Caco-2 (cell line): ENCODE results near the gene IFT74. TPM values are rescaled to one million over a fixed set of nuclear protein-coding genes. Genes with fewer than 3 reads are reported as not detected.

Experiments
- BruUV-seq: library from RNA; stranded (reverse); fragments of 400-500 nt; replicated peaks from 2 replicates; lab custom pipeline; 2021; lab: Mats Ljungman, UMichigan
- CTCF ChIA-PET: fragments of 300-600 bp; sonication (Branson Sonifier 250); formaldehyde crosslinking; loops from one replicate; lab custom pipeline; 2022; ENCODE audit warnings: antibody characterized with exemption; lab: Charles Lee
- POLR2A ChIA-PET: fragments of 300-600 bp; sonication (Branson Sonifier 250); formaldehyde crosslinking; loops from one replicate; lab custom pipeline; 2022; ENCODE audit warnings: antibody characterized with exemption; lab: Charles Lee
- DNase-seq, 2 experiments: peaks; one replicate each; pipeline versions ENCODE4 v3.0.0 to v3.0.0-alpha.2; 2020 to 2022
- H3K27me3 ChIP-seq: replicated peaks from 2 replicates; pipeline ENCODE4 v1.6.0; 2011; ENCODE audit warnings: low read length; ENCODE audit not compliant: control insufficient read depth, insufficient read depth
- H3K36me3 ChIP-seq: 2 replicates; pipeline ENCODE4 v1.5.1; 2011; ENCODE audit warnings: low read length; ENCODE audit not compliant: control insufficient read depth, insufficient read depth
- H3K4me1 ChIP-seq: fragments of 250-450 bp; sonication (Bioruptor Pico); 2 replicates; pipeline ENCODE4 v1.5.1; 2020; ENCODE audit warnings: mild to moderate bottlenecking
- H3K4me3 ChIP-seq: 2 replicates; pipeline ENCODE4 v1.5.1; 2011; ENCODE audit warnings: low read depth, mild to moderate bottlenecking, control low read depth, low read length
- H3K9me3 ChIP-seq: fragments of 250-450 bp; sonication (Bioruptor Pico); 2 replicates; pipeline ENCODE4 v1.5.1; 2020; ENCODE audit warnings: mild to moderate bottlenecking, moderate library complexity
- H3K27ac Mint-ChIP-seq: one replicate; pipeline ENCODE4 v1.8.0; 2022; ENCODE audit warnings: mixed read lengths; ENCODE audit not compliant: unreplicated experiment
- H3K27me3 Mint-ChIP-seq: one replicate; pipeline ENCODE4 v1.8.0; 2022; ENCODE audit warnings: mixed read lengths; ENCODE audit not compliant: insufficient read depth, unreplicated experiment
- H3K36me3 Mint-ChIP-seq: one replicate; pipeline ENCODE4 v1.8.0; 2022; ENCODE audit warnings: mild to moderate bottlenecking, mixed read lengths; ENCODE audit not compliant: insufficient read depth, unreplicated experiment
- H3K4me1 Mint-ChIP-seq: one replicate; pipeline ENCODE4 v1.8.0; 2022; ENCODE audit warnings: low read depth, mixed read lengths; ENCODE audit not compliant: unreplicated experiment
- H3K4me3 Mint-ChIP-seq: one replicate; pipeline ENCODE4 v1.8.0; 2022; ENCODE audit warnings: mild to moderate bottlenecking, moderate library complexity, mixed read lengths; ENCODE audit not compliant: unreplicated experiment
- H3K9me3 Mint-ChIP-seq: one replicate; pipeline ENCODE4 v1.8.0; 2022; ENCODE audit warnings: mixed read lengths; ENCODE audit not compliant: unreplicated experiment
- intact Hi-C: fragments of 100-400 bp; cut with micrococcal nuclease; formaldehyde crosslinking; loops from one replicate; pipeline ENCODE4 v1.10.0; 2022; ENCODE audit not compliant: unreplicated experiment
- total RNA-seq: library from RNA; stranded (reverse); gene quantifications from 2 replicates; pipeline ENCODE4 v1.2.3, GENCODE V29; 2022
- TF ChIP-seq, protein P1 (sequence below), 2 experiments: fragments of 200-600 bp in 1 of 2; IDR thresholded peaks; 1 replicate in 1 of 2; 2 replicates in 1 of 2; pipeline versions ENCODE4 v1.5.1 to v1.8.0; 2011 to 2022; ENCODE audit warnings: antibody characterized with exemption in 1 of 2, control low read depth in 1 of 2, inconsistent platforms in 1 of 2, low read depth in 1 of 2, low read length in 1 of 2, mild to moderate bottlenecking in 1 of 2, moderate library complexity in 1 of 2; ENCODE audit not compliant: insufficient read depth in 1 of 2, severe bottlenecking in 1 of 2, unreplicated experiment in 1 of 2

Gene IFT74
- total RNA-seq, 1 experiment from 2014 or later, result 3.7 TPM

DNA sequence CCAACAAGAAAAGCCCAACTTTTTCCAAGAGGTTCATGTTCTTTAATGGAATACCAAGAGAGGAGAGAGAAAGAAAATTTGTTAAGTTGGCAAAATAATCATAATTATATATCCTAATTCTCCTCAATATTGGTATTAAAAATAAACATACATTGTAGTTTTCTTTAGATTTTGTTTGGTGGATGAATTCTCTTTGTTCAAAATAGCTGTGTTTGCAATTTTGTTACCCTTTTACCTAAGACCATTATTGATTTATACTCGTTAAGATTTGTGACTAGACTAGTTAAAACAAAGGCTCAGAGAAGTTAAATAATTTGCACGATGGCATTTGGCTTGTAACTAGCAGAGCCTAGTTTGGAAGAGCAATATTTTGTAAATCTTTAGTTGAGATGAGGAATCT is 39.6 kb downstream of the IFT74 start:
- H3K36me3 Mint-ChIP-seq, result no peaks in the 10 kb centered on the region
- no peaks in the 10 kb centered on the region for H3K27me3 Mint-ChIP-seq
- CTCF ChIA-PET, result no interaction called here
- no peaks in the 10 kb centered on the region for H3K9me3 ChIP-seq
- no peaks in the 10 kb centered on the region for H3K4me1 ChIP-seq
- H3K36me3 ChIP-seq, result no peaks in the 10 kb centered on the region
- POLR2A ChIA-PET, result no interaction called here
- no TSS peak for BruUV-seq
- H3K27ac Mint-ChIP-seq, result no peak overlapping the region
- intact Hi-C loops, result no loop called here
- H3K4me1 Mint-ChIP-seq, result no peaks in the 10 kb centered on the region
- no peak for DNase-seq
- H3K4me3 Mint-ChIP-seq, result no peak overlapping the region
- no peak overlapping the region for H3K4me3 ChIP-seq
- H3K27me3 ChIP-seq, result no peaks in the 10 kb centered on the region
- H3K9me3 Mint-ChIP-seq, result no peaks in the 10 kb centered on the region
- TF ChIP-seq, protein P1, sequence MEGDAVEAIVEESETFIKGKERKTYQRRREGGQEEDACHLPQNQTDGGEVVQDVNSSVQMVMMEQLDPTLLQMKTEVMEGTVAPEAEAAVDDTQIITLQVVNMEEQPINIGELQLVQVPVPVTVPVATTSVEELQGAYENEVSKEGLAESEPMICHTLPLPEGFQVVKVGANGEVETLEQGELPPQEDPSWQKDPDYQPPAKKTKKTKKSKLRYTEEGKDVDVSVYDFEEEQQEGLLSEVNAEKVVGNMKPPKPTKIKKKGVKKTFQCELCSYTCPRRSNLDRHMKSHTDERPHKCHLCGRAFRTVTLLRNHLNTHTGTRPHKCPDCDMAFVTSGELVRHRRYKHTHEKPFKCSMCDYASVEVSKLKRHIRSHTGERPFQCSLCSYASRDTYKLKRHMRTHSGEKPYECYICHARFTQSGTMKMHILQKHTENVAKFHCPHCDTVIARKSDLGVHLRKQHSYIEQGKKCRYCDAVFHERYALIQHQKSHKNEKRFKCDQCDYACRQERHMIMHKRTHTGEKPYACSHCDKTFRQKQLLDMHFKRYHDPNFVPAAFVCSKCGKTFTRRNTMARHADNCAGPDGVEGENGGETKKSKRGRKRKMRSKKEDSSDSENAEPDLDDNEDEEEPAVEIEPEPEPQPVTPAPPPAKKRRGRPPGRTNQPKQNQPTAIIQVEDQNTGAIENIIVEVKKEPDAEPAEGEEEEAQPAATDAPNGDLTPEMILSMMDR (IDR thresholded peaks at IDR 0.05; ENCODE audit: insufficient read depth in 1 of 2, low read depth in 1 of 2, low read length in 1 of 2, severe bottlenecking in 1 of 2, unreplicated experiment in 1 of 2), result no peak

GRCh38 chr9:27003426-27004077 is 47.3 kb downstream of the IFT74 start:
- Histone ChIP-seq H3K4me1 (no peaks in the 10 kb centered on the region), H3K9me3 (no peaks in the 10 kb centered on the region), H3K4me3 (no peak overlapping the region), H3K36me3 (no peaks in the 10 kb centered on the region), H3K27me3 (no peaks in the 10 kb centered on the region)
- no peaks in the 10 kb centered on the region for H3K4me1 Mint-ChIP-seq
- H3K27ac Mint-ChIP-seq, result peak overlapping the region; percentile 51
- H3K9me3 Mint-ChIP-seq, result no peaks in the 10 kb centered on the region
- ChIA-PET POLR2A (no interaction called here), CTCF (no interaction called here)
- no peak for DNase-seq
- TF ChIP-seq, protein P1 (IDR thresholded peaks at IDR 0.05; ENCODE audit: insufficient read depth in 1 of 2, low read depth in 1 of 2, low read length in 1 of 2, severe bottlenecking in 1 of 2, unreplicated experiment in 1 of 2), result no peak
- intact Hi-C loops, result no loop called here
- no TSS peak for BruUV-seq
- no peaks in the 10 kb centered on the region for H3K36me3 Mint-ChIP-seq
- H3K4me3 Mint-ChIP-seq, result peak overlapping the region; percentile 6
- H3K27me3 Mint-ChIP-seq, result no peaks in the 10 kb centered on the region

- Histone ChIP-seq H3K27me3 (no peaks in the 10 kb centered on the region), H3K9me3 (no peaks in the 10 kb centered on the region), H3K4me3 (no peak within 1 kb of the TSS), H3K36me3 (no peaks in the 10 kb centered on the region), H3K4me1 (no peaks in the 10 kb centered on the region)
- no peaks in the 10 kb centered on the region for H3K4me1 Mint-ChIP-seq
- no peaks in the 10 kb centered on the region for H3K9me3 Mint-ChIP-seq
- no peak within 1 kb of the TSS for H3K4me3 Mint-ChIP-seq
- ChIA-PET CTCF (no interaction called here), POLR2A (no interaction called here)
- no peak within 1 kb of the TSS for H3K27ac Mint-ChIP-seq
- intact Hi-C loops, result no loop called here
- DNase-seq, result no peak
- no TSS peak for BruUV-seq
- TF ChIP-seq, protein P1 (IDR thresholded peaks at IDR 0.05; ENCODE audit: insufficient read depth in 1 of 2, low read depth in 1 of 2, low read length in 1 of 2, severe bottlenecking in 1 of 2, unreplicated experiment in 1 of 2), result no peak
- H3K36me3 Mint-ChIP-seq, result no peaks in the 10 kb centered on the region
- no peaks in the 10 kb centered on the region for H3K27me3 Mint-ChIP-seq
Observed at GRCh38 chr9:27005491-27005890, 49.3 kb downstream of the IFT74 start, which contains the start of gene LRRC19. Gene LRRC19, minus strand, starts transcription at chr9:27005672. Its CDS starts 5,978 bp downstream, at chr9:26999694.
